Esophagus squamous epithelium (tissue), 4 donors: Measurements from ENCODE around the gene DLEC1.

Experiments used
- POLR2A ChIP-seq, 4 donors: fragments of 450-650 bp; IDR thresholded peaks; one replicate each; pipeline ENCODE4 v1.6.1; 2017; ENCODE audit warnings: antibody characterized with exemption in 4 of 4, mild to moderate bottlenecking in 4 of 4, moderate library complexity in 3 of 4
- TF ChIP-seq, protein P1 (sequence below), 6 experiments: fragments of 450-650 bp in 4 of 6; fragments of 200-600 bp in 2 of 6; sonication (generic) in 2 of 6; IDR thresholded peaks; one replicate each; pipeline ENCODE4 v1.5.1; 2016 to 2019; ENCODE audit warnings: antibody characterized with exemption in 6 of 6, mild to moderate bottlenecking in 4 of 6, moderate library complexity in 4 of 6

DNA sequence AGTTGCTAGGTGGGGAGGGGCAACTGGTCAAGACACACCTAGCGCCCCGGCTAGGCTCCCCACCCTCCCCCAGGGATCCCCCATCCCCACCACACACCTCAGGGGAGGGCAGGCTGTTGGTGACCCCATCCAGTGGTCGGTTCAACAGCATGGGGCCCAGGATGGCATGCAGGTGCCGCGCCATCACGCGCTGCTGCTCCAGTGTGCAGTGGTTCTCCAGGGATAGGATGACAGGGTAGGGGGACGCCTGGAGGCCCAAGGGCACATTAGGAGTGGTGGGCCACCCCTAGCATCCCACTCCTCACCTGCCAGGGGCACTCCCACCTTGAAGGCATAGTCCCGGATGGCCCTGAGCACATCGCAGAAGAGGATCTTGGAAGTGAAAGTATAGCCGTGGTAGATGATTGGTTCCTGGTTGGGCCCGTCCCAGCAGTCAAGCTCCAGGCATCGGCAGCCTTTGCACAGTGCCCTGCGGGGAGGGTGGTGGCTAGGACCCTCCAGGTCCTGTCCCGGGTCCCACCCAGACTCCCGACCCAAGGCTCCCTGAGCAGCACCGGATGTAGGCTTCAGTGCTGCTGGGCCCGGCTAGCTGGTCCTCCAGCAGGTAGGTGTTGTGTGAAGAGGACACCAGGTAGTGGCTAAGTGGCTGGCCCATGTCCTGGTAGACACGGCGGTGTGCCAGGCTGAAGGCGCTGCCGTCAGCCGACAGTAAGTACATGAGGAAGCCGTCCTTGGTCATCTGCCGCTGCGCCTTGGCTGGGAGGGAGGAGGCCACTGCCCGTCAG, 29.0 kb upstream of the DLEC1 start:
- TF ChIP-seq, protein P1, sequence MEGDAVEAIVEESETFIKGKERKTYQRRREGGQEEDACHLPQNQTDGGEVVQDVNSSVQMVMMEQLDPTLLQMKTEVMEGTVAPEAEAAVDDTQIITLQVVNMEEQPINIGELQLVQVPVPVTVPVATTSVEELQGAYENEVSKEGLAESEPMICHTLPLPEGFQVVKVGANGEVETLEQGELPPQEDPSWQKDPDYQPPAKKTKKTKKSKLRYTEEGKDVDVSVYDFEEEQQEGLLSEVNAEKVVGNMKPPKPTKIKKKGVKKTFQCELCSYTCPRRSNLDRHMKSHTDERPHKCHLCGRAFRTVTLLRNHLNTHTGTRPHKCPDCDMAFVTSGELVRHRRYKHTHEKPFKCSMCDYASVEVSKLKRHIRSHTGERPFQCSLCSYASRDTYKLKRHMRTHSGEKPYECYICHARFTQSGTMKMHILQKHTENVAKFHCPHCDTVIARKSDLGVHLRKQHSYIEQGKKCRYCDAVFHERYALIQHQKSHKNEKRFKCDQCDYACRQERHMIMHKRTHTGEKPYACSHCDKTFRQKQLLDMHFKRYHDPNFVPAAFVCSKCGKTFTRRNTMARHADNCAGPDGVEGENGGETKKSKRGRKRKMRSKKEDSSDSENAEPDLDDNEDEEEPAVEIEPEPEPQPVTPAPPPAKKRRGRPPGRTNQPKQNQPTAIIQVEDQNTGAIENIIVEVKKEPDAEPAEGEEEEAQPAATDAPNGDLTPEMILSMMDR (IDR thresholded peaks at IDR 0.05), result no peak
- no peak for TF ChIP-seq POLR2A (IDR thresholded peaks at IDR 0.05)
